ENCODE data around the gene CCDC137. TPM values are rescaled to one million over a fixed set of nuclear protein-coding genes. Genes with fewer than 3 reads are reported as not detected.
A peak's percentile ranks its signal among the peaks of the same experiment; 100 is the strongest.

Gene CCDC137
- polyA plus RNA-seq, 1 donor from 2014 or later: 12.2 TPM

GRCh38 chr17:81665205-81666091 lies 1.1 kb upstream of the CCDC137 start:
- Histone ChIP-seq H3K9me3 (ENCODE audit: low read length) (no peaks in the 10 kb centered on the region), H3K27me3 (ENCODE audit: insufficient read depth, low read depth, low read length) (no peaks in the 10 kb centered on the region), H3K4me2 (ENCODE audit: low read length) (peak overlapping the region; percentile 92), H3K27ac (ENCODE audit: low read length) (peak overlapping the region; percentile 82), H4K20me1 (ENCODE audit: insufficient read depth) (no peaks in the 10 kb centered on the region), H3K36me3 (ENCODE audit: insufficient read depth, low read length) (no peaks in the 10 kb centered on the region), H3F3A (ENCODE audit: insufficient read depth, low read length, poor library complexity, severe bottlenecking) (no peaks in the 10 kb centered on the region), H3K4me3 (ENCODE audit: low read length) (peak overlapping the region; percentile 99), H3K79me2 (replicated peaks; ENCODE audit: insufficient read depth, low read length) (peaks cover 10% of the 10 kb centered on the region), H3K9me2 (ENCODE audit: insufficient read depth, low read length) (no peaks in the 10 kb centered on the region), H2AFZ (ENCODE audit: low read depth, low read length) (peak overlapping the region; percentile 59), H3K9ac (ENCODE audit: low read length) (peak overlapping the region; percentile 91)
- TF ChIP-seq SMC3 (conservative IDR thresholded peaks at IDR 0.05; ENCODE audit: poor library complexity) (no peak), RAD21 (conservative IDR thresholded peaks at IDR 0.05) (no peak), CTCF (IDR thresholded peaks at IDR 0.05; ENCODE audit: poor library complexity, severe bottlenecking) (no peak), MXI1 (conservative IDR thresholded peaks at IDR 0.05; ENCODE audit: poor library complexity, severe bottlenecking) (no peak), TAF1 (IDR thresholded peaks at IDR 0.05; ENCODE audit: low read depth) (no peak), EZH2 (IDR thresholded peaks at IDR 0.05; ENCODE audit: borderline replicate concordance, insufficient read depth, low read length, poor library complexity, severe bottlenecking) (no peak), EP300 (conservative IDR thresholded peaks at IDR 0.05; ENCODE audit: poor library complexity, severe bottlenecking) (no peak), POLR2AphosphoS5 (IDR thresholded peaks at IDR 0.05) (no peak)
- TF ChIP-seq, protein P1, sequence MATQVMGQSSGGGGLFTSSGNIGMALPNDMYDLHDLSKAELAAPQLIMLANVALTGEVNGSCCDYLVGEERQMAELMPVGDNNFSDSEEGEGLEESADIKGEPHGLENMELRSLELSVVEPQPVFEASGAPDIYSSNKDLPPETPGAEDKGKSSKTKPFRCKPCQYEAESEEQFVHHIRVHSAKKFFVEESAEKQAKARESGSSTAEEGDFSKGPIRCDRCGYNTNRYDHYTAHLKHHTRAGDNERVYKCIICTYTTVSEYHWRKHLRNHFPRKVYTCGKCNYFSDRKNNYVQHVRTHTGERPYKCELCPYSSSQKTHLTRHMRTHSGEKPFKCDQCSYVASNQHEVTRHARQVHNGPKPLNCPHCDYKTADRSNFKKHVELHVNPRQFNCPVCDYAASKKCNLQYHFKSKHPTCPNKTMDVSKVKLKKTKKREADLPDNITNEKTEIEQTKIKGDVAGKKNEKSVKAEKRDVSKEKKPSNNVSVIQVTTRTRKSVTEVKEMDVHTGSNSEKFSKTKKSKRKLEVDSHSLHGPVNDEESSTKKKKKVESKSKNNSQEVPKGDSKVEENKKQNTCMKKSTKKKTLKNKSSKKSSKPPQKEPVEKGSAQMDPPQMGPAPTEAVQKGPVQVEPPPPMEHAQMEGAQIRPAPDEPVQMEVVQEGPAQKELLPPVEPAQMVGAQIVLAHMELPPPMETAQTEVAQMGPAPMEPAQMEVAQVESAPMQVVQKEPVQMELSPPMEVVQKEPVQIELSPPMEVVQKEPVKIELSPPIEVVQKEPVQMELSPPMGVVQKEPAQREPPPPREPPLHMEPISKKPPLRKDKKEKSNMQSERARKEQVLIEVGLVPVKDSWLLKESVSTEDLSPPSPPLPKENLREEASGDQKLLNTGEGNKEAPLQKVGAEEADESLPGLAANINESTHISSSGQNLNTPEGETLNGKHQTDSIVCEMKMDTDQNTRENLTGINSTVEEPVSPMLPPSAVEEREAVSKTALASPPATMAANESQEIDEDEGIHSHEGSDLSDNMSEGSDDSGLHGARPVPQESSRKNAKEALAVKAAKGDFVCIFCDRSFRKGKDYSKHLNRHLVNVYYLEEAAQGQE (IDR thresholded peaks at IDR 0.05; ENCODE audit: borderline replicate concordance): no peak

GRCh38 chr17:81666092-81666341 lies 520 bp upstream of the CCDC137 start:
- peak overlapping the region; percentile 91 for H3K9ac ChIP-seq (ENCODE audit: low read length)
- peak overlapping the region; percentile 99 for H3K4me3 ChIP-seq (ENCODE audit: low read length)
- peak overlapping the region; percentile 92 for H3K4me2 ChIP-seq (ENCODE audit: low read length)
- no peaks in the 10 kb centered on the region for H3F3A ChIP-seq (ENCODE audit: insufficient read depth, low read length, poor library complexity, severe bottlenecking)
- H3K36me3 ChIP-seq (ENCODE audit: insufficient read depth, low read length): no peaks in the 10 kb centered on the region
- no peaks in the 10 kb centered on the region for H3K27me3 ChIP-seq (ENCODE audit: insufficient read depth, low read depth, low read length)
- H3K9me3 ChIP-seq (ENCODE audit: low read length): no peaks in the 10 kb centered on the region
- H4K20me1 ChIP-seq (ENCODE audit: insufficient read depth): no peaks in the 10 kb centered on the region
- peaks cover 10% of the 10 kb centered on the region for H3K79me2 ChIP-seq (replicated peaks; ENCODE audit: insufficient read depth, low read length)
- H2AFZ ChIP-seq (ENCODE audit: low read depth, low read length): peak overlapping the region; percentile 59
- H3K27ac ChIP-seq (ENCODE audit: low read length): peak overlapping the region; percentile 82
- no peaks in the 10 kb centered on the region for H3K9me2 ChIP-seq (ENCODE audit: insufficient read depth, low read length)
- TF ChIP-seq EP300 (conservative IDR thresholded peaks at IDR 0.05; ENCODE audit: poor library complexity, severe bottlenecking) (no peak), POLR2AphosphoS5 (IDR thresholded peaks at IDR 0.05) (no peak), MXI1 (conservative IDR thresholded peaks at IDR 0.05; ENCODE audit: poor library complexity, severe bottlenecking) (no peak), EZH2 (IDR thresholded peaks at IDR 0.05; ENCODE audit: borderline replicate concordance, insufficient read depth, low read length, poor library complexity, severe bottlenecking) (no peak), CTCF (IDR thresholded peaks at IDR 0.05; ENCODE audit: poor library complexity, severe bottlenecking) (no peak), SMC3 (conservative IDR thresholded peaks at IDR 0.05; ENCODE audit: poor library complexity) (no peak), TAF1 (IDR thresholded peaks at IDR 0.05; ENCODE audit: low read depth) (no peak), RAD21 (conservative IDR thresholded peaks at IDR 0.05) (no peak)
- TF ChIP-seq, protein P1 (IDR thresholded peaks at IDR 0.05; ENCODE audit: borderline replicate concordance): no peak
